Astrocyte of the cerebellum (primary cell): ENCODE measurements around the gene MYH9.

Source experiments
- DNase-seq: peaks from one replicate; pipeline ENCODE4 v3.0.0-alpha.2; 2011; ENCODE audit warnings: low read depth
- H3K4me3 ChIP-seq: 2 replicates; pipeline ENCODE4 v1.5.1; 2011; ENCODE audit warnings: mild to moderate bottlenecking, low read depth, low read length, moderate library complexity
- CTCF ChIP-seq: IDR thresholded peaks from 2 replicates; pipeline ENCODE4 v1.5.1; 2012; ENCODE audit warnings: low read length, low read depth, moderate library complexity, mild to moderate bottlenecking; ENCODE audit errors: missing control alignments
- in situ Hi-C: cut with HindIII; loops from 2 replicates; pipeline ENCODE4 v1.10.0; 2017; ENCODE audit warnings: low sequenced_read_pairs

The MYH9 gene

GRCh38 chr22:36288571-36289405, 99.0 kb downstream of the MYH9 start:
- in situ Hi-C loops, result no loop called here
- H3K4me3 ChIP-seq, result no peak overlapping the region
- DNase-seq, result no peak
- no peak for TF ChIP-seq CTCF

GRCh38 chr22:36287881-36288515, 99.8 kb downstream of the MYH9 start:
- in situ Hi-C loops, result no loop called here
- no peak for DNase-seq
- TF ChIP-seq CTCF, result no peak
- H3K4me3 ChIP-seq, result no peak overlapping the region

GRCh38 chr22:36286096-36286957, 101.4 kb downstream of the MYH9 start:
- peak; percentile 57 for DNase-seq
- H3K4me3 ChIP-seq, result no peak overlapping the region
- in situ Hi-C loops, result no loop called here
- TF ChIP-seq CTCF, result peak; percentile 98

GRCh38 chr22:36285545-36285944, 102.2 kb downstream of the MYH9 start:
- no peak for DNase-seq
- H3K4me3 ChIP-seq, result no peak overlapping the region
- in situ Hi-C loops, result no loop called here
- no peak for TF ChIP-seq CTCF

GRCh38 chr22:36285017-36285416, 102.8 kb downstream of the MYH9 start:
- H3K4me3 ChIP-seq, result no peak overlapping the region
- in situ Hi-C loops, result no loop called here
- TF ChIP-seq CTCF, result no peak
- DNase-seq, result no peak

GRCh38 chr22:36284171-36284571, 103.6 kb downstream of the MYH9 start:
- DNase-seq, result no peak
- in situ Hi-C loops, result no loop called here
- H3K4me3 ChIP-seq, result no peak overlapping the region
- TF ChIP-seq CTCF, result no peak
